HG02840 (cell line): ENCODE results near the gene CDC37.
A peak's percentile ranks its signal among the peaks of the same experiment; 100 is the strongest.

Source experiments
- ATAC-seq: cut with Tn5 transposase; IDR thresholded peaks from one replicate; pipeline ENCODE4 v1.9.1; 2021; ENCODE audit warnings: mild to moderate bottlenecking, moderate library complexity, moderate number of reproducible peaks; ENCODE audit not compliant: unreplicated experiment, low FRiP score

CDC37 gene

DNA sequence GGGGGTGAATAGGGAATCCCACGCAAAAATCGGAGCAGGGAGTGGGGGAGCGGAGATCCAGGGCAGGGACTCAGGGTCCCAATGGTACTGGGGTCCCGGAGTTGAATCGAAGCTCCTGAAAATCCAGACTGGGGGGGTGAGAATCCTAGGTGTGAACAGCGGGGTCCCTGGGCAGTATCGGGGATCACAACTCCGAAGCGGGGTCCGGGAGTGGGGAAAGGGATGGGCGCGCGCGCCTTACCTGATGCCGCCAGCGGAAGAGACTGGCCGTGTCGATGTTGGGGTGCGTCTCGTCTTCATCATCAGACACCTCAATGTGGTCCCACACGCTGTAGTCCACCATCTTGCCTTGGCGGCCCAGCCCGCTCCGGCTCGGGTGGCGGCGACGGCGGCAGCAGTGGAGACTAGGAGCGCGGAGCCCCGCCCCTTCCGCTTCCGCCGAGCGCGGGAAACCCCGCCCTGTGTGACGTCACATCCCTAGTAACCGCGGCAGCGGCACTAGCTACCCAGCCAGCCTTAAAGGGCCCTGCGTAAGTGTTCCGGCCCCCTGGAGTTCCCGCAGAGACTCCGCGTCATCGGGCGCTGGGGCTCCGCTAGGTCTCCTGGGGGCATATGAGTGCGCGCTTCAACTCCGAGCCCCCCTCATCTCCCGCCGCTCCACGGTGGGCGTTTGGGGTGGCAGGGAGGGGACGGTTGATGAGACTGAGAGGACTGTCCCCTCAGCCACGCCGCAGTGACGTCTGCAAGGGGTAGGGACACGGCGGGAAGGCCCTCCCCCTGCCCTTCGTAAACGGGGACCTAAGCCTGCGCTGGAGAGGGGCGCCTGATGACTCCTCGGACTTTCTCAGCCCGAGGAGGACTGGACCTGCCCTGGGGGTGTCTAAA lies at the start of gene CDC37:
Gene CDC37, minus strand, starts transcription at position 406 of the 885 bp plus-strand sequence. Its CDS starts 63 bp downstream, at position 343.
- peak; percentile 80 for ATAC-seq

DNA sequence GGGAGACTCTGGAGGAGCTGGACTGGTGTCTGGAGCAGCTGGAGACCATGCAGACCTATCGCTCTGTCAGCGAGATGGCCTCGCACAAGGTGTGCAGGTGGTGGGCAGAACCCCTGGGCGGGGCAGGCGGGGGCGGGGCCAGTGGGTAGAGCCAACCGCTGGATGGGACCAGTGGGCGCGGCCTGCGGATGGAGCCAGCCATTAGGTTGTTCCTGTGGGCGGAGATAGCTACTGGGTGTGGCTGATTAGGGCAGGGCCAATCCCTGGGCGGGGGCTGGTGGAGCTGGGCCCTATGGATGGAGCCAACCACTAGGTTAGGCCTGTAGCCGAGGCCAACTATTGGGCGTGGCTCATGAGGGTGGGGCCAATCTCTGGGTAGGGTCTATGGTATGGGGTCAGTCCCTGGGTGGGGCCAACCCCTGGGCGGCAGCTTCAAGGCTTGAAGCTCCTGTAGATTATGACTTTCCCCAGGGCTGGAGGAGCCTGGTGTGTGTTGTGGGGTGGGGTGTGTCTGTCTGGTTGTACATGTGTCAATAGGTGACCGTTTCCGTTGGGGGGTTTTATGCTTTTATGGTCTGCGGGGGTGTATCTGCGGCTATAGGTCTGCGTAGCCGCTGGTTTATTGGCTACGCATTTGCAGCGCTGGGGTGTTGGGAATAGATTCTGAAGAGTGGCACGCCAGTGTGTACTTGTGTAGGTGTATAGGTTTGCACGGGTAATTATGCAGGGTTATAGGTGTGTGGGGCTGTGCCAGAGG lies 47.7 kb upstream of the CDC37 start:
- no peak for ATAC-seq

DNA sequence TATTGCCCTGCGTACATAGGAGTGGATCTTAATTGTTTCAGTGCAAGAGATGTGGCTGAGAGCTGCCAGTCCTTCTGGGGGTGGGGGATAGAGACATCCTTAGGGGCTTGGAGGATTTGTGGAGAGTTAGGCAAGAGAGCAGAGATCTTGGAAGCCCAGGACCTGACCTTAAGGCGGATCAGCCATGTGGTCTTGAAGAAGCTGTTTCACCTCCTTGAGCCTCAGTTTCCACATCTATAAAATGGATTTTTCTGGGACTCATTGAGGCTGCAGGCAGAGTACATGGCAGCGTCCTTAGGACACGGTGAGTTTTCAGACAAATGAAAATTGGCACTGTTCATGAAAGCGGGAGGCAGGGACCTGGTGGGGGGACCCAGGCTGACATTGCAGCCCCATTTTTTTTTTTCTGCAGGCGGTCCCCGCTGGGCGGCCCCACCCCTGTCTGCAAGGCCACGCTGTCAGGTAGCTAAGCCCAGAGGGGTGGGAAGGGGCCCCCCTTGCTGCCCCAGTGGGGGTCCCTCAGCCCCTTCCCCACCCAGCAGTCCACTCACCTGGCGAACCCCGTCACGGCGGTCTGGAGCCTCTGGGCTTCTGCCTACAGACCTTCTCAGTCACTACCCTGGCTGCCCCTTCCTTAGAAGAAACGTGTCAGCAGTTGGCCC lies 47.0 kb upstream of the CDC37 start:
- no peak for ATAC-seq

DNA sequence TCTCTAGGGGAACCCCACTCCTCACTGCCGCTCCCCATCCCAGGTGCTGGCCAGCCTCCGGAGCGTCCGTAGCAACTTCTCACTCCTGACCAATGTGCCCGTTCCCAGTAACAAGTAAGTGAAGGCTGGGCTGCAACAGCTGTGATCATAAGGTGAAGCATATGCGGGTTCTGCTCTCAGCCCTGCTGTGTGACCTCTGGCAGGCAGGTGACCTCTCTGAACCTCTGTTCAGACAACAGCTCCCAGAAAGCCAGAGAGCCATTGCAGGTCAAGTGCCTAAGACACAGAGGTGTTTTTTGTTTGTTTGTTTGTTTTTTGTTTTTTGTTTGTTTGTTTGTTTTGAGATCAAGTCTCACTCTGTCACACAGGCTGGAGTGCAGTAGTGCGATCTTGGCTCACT lies 45.7 kb upstream of the CDC37 start:
- ATAC-seq = no peak

DNA sequence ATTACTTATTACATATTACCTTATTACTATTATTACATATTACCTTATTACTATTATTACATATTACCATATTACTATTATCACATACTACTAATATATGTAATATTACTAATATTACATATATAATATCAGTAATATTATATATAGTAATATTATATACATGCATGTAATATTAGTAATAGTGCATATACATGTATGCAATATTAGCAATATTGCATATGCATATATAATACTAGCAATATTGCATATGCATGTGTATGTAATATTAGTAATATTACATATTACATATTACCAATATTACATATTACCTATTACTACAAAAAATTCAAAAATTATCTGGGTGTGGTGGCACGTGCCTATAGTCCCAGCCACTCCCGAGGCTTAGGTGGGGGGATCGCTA lies 39.4 kb upstream of the CDC37 start:
- ATAC-seq = no peak

DNA sequence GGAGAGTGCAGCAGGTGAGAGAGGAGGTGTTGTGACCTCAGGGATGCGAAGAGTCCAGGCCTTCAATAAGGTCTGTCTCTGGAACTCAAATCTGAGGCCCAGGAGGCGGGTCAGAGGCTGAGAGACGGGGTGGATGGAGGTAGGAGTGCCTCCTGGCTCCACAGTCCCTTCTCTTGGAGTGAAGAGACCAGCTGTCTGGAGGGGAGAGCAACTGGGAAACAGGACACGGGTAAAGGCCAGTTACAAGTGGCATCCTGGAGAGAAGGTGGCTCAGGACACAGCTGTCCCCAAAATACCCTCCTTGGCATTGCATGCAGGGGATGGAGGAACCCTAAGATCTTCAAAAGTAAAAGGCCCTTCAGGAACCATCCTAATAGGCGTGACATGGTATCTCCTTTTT lies 36.2 kb upstream of the CDC37 start:
- no peak for ATAC-seq

DNA sequence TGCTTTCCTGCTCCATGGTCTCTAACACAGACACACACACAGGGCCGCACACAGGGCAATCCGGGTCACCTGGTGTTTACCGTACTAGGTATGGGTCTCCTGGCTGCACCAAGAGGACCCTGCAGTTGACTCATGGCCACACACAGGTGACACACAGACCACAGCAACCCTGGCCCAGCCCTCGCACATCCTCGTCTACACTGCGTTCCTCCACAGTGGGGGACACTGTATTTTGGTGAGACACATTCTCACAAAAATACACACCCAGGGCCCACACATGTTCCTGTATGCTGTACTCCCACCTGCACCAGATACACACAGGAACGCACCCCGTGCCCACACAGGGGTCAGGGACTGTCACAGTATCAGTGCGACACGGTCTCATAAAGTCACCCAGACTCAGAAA lies 29.8 kb upstream of the CDC37 start:
- ATAC-seq = no peak

DNA sequence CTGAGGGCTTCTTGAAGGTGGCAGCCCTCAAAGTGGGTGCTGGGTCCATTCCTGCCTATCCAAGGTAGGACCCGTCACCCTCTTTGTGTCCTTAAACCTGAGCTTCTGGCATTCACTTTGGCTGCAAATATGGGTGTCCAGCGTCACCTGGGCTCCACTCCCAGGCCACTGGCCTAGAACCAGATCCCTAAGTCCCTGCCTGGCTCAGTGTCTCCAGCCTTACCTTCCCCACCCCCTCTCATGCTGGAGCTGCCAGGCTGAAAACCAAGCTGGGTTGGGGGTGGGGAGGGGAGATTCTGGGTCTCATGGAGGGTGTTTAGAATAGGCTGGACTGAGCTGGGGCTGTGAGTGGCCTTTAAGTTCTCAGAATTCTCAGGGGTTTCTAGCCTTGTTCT lies 29.4 kb upstream of the CDC37 start:
- no peak for ATAC-seq

DNA sequence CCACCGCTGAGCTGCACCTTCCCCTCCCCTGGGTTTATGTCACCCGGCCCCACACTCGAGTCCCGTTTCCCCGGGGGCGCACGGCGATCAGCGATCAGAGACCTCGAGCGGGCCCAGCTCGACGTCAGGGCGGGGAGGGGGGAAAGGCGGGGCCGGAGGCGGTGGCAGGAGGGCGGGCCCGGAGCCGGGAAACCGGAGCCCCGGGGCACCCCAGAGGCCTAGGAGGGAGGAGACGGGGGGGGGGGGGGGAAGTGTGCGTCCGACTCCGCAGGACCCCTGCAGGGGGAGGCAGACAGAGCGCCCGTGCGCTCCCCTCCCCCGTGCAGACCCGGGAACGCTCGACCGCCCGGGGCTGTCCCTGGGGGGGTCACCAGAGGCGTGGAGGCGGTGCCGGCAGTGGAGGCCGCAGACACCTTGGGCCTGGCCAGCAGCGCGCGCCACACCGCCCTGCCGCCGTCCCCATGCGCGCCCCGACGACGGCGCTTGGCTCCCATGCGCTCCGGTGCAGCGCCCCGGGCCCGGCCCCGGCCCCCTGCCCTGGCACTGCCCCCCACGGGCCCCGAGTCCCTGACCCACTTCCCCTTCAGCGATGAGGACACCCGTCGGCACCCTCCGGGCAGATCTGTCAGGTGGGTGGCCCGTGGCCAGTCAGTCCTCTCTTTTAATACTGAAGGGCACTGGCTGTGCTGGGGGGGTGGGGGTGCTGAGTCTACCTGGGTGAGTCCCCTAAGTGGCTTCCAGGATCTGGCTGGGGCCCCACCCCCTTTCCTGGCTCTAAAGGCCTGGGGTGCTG lies 28.8 kb upstream of the CDC37 start:
- ATAC-seq = no peak

DNA sequence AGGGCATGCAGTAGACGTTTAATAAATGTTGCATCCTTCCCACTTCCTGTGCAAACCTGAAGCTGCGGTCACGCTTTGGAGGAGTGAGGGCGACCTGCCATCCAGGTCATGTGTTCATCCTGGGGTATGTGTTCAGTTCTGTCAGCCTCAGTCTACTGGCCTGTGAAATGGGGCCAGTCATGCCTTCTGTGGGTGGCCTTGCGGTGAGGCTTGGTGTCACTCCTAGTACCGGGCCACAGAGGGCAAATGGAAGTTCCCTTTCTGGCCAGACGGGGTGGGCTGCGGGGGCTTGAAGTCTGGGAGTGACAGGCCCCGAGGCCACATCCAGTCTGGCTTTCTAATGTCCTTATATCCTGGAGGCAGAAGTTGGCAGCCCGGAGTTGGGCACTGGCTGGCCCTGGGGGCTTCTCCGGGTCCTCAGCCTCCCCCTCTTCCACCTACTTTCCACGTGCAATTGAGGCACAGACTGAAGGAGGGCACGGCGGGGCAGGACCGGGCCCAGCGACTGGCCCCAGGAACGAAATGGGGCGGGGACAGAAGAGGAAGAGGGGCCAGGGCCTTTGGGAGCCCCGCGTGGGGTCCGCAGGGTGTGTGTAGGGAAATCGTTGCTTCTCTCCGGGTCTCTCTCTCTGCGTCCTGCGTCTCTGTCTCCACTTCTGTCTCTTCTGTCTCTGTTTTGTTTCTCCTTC lies 28.1 kb upstream of the CDC37 start:
- no peak for ATAC-seq

DNA sequence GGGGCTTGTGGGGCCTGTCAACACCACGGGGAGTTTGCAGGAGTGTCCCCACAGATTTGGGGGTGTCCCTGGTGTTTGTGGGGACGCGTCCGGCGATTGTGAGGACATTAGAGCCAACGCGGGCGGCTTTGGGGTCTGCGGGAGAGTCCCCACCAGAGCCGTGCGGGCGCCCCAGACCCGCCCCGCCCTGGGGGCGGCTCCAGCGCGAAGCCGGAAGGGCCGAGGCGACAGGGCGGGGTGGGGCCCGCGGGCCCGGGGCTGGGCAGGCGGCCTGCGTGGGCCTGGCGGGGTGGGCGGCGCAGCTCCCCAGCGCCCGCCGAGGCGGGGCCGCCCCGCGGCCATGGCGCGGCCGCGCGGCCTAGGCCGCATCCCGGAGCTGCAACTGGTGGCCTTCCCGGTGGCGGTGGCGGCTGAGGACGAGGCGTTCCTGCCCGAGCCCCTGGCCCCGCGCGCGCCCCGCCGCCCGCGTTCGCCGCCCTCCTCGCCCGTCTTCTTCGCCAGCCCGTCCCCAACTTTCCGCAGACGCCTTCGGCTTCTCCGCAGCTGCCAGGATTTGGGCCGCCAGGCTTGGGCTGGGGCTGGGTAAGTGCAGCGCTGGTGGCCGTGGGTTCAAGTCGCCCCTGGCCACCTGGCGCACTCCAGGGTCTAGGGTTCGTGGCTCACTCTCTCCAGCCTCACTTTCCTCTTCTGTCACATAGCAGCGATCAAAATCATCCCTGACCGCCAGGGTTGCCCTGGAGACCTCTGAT lies 27.3 kb upstream of the CDC37 start:
- ATAC-seq = no peak

DNA sequence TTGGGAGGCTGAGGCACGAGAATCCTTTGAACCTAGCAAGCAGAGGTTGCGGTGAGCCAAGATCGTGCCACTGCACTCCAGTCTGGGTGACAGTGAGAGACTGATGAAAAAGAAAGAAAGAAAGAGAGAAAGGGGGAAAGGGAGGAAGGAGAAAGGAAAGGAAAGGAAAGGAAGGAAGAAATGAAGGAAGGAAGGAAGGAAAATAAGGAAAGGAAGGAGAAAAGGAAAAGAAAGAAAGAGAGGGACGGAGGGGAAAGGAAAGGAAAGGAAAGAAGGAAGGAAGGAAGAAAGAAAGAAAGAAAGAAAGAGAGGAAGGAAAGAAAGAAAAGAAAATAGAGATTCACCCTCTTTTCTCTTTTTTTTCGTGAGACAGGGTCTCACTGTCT lies 25.6 kb upstream of the CDC37 start:
- no peak for ATAC-seq

DNA sequence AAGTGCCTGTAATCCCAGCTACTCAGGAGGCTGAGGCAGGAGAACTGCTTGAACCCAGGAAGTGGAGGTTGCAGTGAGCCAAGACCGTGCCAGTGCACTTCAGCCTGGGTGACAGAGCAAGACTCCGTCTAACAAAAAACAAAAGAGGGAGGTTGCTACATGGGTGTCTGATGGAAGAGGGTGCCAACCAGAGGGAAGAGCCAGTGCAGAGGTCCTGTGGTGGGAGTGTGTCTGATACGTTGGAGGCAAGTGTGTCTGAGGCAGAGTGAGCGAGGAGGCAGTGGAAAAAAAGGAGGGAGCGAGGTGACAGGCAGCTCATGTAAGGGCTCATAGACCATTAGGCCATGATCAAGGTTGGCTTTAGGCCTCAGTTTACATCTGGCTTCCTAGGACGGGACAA lies 23.8 kb upstream of the CDC37 start:
- no peak for ATAC-seq

DNA sequence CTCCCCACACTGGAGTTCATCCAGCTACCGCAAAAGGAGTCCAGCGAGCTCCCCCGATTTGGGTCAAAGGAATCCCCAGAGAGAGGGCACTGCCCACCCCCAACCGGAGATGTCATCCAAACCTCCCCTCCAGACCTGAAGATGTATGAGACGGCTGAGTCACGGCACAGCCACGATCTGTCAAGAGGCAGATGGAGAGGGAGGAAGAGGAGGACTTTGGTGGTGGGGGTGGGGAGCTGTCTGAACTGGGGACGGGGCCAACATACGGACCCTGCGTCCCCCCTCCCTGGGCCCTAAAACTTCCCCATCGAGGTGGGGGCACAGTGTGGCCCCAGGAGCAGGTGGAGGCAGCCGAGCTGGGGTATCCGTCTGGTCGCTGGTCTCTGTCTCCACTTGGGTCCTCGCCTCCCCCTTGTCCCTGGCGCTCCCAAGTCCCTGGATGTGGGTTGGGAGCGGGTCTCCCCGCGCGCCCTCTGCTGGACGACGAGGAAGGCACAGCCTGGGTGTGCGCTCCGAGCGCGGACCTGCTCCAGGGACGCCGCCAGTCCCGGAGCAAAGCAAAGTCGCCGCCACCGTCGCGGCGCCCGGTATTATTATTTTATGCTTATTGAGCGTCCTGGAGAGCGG lies 20.8 kb upstream of the CDC37 start:
- ATAC-seq = no peak

DNA sequence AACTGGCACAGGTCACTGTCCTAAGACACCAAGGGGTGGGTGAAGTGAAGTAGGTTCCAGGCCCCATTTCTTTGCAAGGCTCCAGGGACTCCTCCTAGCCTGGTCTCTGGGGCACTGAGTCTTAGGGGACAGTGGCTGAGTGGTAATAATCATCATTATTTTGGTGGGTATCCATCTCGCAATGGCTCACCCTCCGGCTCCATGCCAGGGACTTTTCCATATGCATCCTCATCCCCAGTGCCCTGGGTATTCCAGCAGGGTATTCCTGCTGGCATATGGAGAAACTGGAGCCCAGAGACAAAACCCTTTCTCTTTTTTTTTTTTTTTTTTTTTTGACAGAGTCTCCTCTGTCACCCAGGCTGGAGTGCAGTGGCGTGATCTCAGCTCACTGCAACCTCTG lies 19.5 kb upstream of the CDC37 start:
- ATAC-seq = no peak

DNA sequence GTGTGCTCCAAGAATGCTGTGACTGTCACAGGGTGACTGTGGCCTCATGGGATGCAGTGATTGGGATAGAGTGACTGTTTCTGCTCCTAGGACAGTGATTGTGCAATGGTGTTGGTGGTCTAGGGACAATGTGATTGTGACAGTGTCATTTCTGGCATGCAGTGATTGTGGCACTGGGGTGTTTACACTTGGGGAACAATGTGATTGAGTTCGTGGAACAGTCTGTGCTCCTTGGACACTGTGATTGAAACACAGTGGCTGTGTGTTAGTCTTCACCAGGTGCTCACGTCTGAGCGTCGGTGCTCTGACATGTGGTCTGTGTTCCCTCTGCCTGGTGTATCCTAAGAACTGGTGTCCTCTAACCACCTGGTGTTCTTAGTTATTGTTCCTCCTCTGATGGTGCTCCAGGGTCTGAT lies 18.7 kb upstream of the CDC37 start:
- no peak for ATAC-seq

DNA sequence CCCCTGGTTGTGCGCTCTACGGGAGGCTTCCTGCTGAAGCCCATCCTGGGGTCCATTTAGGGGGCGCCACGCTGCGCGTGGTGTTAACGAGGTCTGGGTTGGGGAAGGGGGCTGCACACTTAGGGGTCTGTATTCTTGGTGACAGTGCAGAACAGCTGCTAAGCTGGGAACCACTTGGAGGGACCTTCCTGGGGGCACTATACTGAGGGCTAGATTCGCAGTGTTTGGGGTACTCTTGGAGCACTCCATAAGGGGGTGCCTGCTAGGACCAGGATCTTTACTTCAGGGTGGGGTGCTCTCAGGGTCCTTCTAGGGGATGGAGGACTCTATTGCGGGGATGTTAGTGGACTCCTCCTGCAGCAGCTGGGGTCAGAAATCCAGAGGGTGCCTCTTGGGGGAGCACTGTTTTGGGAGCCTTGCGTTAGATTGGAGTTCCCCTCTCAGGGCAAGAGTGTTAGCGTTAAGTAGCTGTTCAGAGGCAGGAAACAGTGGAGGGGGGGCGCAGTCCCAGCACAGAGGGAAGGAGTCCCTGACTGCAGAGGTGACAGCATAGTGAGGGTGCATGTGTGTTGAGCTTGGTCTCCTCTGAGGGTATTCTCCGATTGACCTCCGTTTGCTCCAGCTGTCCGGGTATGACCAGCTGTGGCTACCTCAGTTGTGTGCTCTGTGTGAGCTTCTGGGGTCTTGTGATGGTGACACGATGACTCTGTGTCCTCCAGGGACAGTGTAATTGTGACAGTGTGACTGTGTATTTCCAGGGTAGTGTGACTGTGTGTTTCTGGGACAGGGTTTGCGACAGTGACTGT lies 18.1 kb upstream of the CDC37 start:
- ATAC-seq = no peak
